Stimulated activated CD4-positive, alpha-beta T cell treated with anti-CD3 and anti-CD28 coated beads, Interleukin-12 subunit alpha, Interleukin-12 subunit beta, amount 100 ng/mL, for 48 hours (primary cell): ENCODE results near the gene CLEC2B.
"Not testable (repeated sequence)": the region's sequence is repeated elsewhere in the genome, so short reads cannot be mapped to it uniquely, and the experiment has no call there.

ENCODE experiments used
- DNase-seq, 3 donors: peaks; one replicate each; pipeline ENCODE4 v3.0.0-alpha.2; 2020; ENCODE audit warnings: low read depth in 2 of 3, low spot score in 1 of 3

Gene CLEC2B

DNA sequence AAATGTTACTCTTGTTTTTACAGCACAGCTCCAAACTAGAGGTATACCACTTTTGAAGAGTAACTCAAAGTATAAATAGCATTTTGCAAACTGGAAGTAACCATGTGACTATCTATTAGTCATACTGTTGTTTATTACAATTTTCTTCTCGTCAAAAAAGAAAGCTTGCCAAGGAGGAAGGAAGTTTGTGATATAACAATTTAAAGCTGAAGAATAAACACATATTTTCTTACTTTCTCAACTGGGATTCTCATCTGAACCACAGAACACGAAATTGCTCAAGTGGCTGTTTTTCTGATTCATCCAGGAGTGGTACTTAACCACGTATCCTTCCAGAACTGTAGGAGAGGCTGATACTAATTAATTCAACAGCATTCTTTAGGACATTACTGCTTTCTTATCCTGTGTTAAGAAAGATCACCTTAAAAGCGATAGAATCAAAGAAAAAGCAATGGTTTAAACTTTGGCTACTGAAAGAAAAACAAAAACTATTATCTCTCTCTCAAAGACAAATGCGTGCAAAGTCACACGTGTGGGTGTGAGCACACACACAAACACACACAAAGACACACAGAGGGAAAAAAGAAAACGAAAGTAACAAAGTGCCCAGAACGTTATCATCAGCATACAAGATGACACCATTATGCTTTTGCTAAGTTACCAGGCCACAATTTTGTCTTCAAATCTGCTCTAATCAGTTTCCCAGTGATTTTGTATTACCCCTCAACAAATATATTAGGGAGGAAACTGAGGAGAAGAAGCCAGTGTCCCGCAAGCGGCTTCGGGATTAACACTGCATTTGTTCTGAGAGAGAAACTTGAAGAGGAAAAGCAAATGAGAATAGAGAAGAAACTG lies at the start of gene CLEC2B:
TSS of gene CLEC2B (minus strand) at position 48 of the 855 bp plus-strand sequence.
- DNase-seq = peak in 1 of 3 donors; percentile 14

DNA sequence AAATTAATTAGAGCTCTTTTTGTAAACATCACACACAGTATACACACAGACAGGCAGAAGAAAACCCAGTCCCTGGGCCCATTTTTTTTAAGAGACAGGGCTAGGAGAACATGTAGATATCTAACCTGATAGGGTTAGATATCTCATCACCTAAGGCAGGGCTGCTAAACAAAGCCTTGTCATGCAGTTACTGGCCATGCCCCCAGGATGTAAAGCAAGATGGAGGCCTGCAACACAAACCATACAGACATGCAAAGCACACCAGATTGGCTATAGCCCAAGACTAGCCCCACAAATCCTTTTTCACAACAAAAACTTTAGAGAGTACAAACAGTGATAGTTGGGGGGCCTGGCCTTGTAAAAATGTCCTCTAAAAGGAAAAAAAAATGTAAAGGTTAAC lies 42.6 kb upstream of the CLEC2B start:
- no peak for DNase-seq

DNA sequence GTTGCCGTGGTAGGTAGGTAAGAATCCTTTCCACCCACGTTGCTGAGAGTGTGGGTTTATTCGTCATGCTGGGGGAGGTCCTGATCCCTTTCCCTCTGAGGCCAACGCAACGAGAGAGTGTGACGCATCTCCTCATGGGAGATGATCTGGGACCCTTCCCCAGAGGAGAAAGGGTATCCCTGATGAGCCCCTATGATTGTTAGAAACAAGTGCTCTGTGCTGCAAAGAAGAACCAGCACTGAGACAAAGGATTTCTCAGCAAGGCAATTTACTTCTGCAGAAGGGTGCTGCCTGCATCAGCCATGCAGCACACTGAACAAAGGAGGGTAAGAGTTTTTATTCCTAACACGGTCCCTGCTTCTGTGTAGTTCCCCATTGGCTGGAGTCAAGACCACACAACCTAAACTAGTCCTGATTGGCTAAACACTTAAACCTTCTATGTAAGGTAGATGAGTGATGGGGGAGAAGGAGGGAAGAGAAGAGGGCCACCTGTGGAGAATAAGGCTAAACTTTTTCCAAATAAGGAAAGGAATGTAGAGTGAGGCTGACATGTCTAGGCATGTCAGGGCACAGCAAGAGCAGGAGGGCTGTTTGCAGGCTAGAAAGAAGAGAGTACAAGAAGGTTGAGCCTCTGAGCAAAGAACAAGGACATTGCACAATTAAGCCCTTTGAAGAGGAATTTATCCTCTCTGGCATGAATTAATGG lies 41.7 kb upstream of the CLEC2B start:
- no peak for DNase-seq

DNA sequence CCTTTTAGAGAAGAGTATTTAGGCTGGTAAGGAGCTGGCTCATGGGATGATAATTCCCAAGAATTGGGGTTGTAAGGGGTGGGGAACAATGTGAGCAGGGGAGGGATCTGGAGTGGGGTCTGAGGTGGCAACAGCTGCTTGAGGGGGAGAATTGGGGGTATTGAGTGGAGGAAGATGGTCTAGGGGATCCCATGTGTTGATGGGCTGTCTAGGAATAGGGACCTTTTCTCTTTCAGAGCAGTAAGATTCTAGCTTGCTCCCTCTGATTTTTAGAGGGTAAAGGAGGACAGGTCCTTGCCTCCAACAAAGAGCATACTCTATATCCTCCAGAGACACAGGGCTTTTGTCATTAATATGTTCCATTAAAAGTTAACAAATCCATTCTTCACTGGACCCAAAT lies 40.6 kb upstream of the CLEC2B start:
- DNase-seq = no peak

DNA sequence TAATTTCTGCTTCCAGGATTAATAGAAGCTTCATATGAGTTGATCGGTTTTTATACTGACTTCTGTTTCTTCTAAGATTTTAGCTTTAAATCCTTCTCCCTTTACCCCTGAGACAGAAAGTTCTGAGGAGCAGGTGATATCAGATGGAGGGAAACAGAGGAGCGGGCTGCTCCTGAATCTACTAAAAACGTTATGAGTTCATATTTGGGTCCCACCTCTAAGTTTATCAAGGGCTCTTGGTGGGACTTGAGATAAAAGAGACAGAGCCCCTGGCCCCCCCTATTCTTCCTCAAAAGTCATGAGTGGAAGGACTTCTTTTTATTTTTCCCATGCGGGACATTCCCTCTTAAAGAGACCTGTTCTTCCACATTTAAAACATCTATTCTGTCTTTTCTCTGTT lies 39.2 kb upstream of the CLEC2B start:
- no peak for DNase-seq

DNA sequence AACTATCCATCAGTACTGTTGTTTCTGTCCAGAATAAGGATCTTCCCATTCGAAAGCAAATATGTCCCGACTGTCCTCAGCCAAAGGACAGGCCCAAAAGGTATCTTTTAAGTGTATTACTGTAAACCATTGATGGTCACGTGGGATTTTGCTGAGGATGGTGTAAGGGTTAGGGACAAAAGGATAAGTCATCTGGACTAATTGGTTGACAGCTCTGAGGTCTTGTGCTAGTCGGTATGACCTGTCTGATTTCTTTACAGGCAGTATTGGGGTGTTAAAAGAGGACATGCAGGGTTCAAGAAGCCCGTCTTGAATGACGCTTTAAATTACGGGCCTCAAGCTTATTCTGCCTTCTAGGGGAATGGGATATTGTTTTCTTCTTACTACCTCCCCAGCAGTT lies 38.6 kb upstream of the CLEC2B start:
- DNase-seq = no peak

DNA sequence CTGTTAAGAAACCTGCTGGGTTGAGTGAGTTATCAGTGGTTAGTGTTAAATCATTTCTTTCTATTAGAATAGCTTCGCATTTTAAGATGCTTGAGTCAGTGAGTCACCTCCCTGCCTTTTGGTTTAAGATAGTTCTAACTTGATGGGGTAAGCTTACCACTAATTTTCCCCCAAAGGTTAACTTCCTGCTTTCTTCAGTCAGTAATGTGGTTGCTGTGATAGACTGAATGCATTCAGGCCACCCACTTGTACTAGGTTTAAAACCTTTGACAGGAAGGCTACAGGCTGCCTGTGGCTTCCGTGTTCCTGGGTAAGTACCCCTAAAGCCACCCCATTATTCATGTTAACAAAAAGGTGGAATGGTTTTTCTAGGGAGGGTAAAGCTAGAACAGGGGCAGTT lies 37.7 kb upstream of the CLEC2B start:
- peak in 1 of 3 donors; percentile 22 for DNase-seq

DNA sequence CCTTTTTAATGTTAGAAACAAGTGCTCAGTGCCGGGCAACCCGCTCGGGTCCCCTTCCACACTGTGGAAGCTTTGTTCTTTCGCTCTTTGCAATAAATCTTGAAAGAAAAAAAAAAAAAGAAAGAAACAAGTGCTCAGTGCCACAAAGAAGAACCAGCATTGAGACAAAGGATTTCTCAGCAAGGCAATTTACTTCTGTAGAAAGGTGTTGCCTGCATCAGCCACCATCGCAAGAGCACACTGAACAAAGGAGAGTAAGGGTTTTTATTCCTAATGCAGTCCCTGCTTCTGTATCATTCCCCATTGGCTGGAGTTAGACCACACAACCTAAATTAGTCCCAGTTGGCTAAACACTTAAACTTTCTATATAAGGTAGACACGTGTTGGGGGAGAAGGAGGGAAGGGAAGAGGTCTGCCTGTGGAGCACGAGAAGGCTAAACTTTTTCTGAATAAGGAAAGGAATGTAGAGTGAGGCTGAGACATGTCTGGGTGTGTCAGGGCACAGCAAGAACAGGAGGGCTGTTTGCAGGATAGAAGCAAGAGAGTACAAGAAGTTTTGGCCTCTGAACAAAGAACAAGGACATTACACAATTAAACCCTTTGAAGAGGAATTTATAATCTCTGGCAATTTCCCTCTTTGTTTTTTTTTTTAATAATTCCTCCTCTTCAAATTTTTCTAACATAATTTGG lies 33.5 kb upstream of the CLEC2B start:
- DNase-seq = no peak

DNA sequence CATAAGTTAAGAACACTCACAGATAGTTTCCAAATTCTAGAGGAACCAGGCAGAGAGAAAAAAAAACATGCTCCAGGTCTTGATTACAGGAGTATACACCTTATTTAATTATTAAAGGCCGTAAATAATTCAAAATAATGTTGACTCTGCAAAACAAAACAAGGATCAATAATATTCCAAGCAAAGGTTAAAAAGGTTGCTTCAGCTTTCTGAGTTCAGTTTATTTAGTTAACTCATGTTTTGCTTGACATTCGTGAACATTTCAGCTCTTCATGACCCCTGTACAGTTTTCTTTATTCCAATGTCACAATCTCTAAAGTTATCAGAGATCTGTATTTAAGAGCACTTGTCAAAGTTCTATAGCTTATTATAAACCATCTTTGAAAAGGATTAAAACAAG lies 31.8 kb upstream of the CLEC2B start:
- DNase-seq = no peak

DNA sequence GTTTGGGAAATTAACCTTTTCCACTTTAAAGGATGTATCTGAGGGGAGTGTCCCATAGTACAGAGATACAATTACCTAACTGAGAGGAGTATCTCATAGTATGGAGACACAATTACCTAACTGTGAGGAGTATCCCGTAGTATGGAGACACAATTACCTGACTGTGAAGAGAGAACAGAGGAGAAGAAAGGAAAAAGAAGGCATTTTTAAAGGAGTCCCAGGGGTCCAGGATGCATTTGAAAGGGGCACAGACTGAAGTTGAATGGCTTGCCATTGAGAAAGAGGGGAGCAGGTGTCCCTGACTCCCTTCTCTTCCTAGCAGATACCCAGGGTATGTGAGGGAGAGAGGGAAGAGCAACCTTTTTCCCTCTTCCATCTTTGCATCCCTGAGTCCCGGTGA lies 30.1 kb upstream of the CLEC2B start:
- no peak for DNase-seq

DNA sequence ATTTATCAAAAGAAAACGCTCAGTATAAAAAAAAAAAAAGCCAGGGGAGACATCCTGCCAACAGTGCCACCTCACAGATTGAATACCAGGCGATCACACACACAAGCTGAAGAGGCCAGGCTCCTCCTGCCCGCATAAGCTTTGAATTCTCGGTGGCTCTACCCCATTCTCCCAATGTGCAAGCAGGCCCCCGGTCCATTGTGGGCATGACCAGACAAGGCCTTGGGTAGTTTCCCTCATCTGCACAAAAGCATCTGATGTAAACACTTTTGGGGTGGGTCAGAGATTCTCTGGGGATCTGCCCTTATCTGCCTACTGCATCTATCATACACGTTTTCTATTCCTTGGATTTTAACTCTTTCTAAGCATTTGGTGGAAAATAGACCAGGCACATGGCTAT lies 28.4 kb upstream of the CLEC2B start:
- no peak for DNase-seq

DNA sequence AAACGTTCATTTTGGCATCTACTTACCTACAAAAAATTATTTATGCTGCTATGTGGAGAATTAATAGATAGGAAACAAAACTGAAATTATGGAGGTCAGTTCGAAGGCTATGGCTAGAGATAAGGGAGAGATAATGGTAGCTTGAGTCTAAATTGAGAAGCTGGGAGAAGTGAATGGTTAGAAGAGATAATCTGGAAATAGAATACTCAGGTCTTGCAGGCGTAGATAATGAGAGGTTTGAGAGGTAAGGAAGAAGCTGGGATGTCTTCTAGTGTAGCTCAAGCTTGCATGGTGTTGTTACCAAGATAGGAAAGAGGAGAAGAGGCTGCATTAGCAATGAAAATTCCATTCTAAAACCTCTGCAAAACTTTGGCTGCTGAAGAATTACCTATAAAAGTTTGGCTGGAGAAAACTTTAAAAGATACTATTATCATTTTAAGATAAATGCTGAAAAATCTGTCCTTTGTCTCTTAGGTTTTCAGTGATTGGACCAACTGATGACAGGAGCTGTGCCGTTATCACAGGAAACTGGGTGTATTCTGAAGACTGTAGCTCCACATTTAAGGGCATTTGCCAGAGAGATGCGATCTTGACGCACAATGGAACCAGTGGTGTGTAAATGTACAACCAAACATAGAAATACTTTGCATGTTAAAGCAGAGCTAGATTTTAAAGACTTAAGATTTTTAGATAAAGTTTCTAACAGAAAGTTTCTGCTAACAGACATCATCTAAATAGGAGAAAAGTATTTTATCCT lies 26.2 kb upstream of the CLEC2B start:
- no peak for DNase-seq

DNA sequence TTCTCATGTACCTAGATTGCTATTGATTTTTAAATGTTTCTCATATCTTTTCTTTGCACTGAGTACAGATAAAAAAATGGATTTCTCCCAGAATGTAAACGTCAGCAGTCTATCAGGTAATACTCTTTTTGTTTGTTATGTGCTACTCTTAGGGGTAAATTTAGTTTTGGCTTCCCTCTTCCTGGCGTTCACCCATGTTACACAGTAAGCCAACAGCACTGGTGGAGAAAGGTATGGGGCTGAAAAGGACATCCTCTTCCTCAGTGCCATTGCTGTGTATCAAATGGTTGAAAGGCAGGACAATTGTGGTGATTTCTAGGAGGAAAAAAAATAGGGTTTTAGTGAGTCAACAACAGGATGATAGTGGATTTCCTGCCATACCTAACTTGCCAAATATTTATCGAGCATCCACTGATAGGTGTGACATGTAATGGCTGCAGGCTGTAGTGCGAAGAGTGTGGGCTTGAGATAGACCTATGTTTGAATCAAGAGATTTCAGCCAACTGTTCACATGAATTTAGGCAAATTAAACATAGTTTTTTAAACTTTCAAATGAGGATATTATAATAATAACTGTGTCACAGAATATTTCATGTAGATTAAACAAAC lies 19.6 kb upstream of the CLEC2B start:
- DNase-seq = no peak

DNA sequence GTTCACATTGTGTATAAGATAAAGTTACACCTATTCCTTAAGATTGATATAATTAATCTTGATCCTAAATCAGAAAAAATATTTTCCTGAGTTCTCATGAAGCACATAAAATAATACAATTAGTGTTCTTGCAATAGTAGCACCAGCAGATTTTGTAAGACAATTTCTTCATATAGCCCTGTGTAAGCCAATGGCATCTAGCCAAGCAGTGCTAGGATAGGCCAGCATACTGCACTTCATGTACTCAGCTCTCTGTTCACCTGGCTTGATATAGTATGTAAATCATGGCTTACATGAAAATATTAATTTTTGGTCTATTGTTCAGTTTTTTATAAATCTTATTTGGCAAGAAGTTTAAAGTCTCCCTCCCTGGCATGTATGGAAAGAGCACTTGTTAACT lies 14.0 kb upstream of the CLEC2B start:
- DNase-seq = no peak

DNA sequence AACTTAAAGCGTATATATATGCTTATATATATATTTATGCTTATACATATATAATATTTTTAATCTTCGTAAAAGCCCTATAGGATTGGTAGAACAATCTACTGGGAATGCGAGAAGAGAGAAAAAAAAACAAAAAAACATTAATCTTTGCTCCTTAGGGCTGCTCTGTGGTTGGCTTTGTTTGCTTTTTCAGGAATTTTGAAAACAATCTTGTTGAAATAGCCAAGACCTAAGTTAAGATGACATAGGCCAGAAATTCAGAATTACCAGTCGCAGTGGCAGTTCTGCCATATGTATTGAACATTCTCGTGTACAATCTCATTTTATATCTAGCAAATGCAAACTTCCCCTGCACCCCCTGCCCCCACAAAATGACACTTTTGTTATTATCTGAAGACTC lies 12.8 kb upstream of the CLEC2B start:
- no peak for DNase-seq

DNA sequence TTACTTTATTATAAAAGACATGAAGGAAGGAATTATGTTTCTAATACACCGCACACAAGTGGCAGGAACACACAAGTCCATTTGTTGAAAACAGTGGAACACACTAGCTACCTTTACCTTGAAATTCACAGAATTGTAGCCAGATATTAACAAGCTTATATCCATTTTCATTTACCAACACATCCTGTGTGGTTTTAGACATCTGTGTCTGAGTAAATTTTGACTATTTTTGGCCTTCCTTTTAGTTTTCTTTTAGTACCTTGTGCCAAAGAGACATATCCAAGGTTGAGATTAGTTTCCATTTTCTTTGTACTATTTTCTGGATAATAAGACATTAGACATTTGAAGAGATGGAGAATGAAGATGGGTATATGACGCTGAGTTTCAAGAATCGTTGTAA lies 12.1 kb upstream of the CLEC2B start, which contains the start of gene KLRF2:
TSS of gene KLRF2 (plus strand) at position 244 of the 400 bp plus-strand sequence. CDS start at position 351, 107 bp downstream.
- DNase-seq = no peak

DNA sequence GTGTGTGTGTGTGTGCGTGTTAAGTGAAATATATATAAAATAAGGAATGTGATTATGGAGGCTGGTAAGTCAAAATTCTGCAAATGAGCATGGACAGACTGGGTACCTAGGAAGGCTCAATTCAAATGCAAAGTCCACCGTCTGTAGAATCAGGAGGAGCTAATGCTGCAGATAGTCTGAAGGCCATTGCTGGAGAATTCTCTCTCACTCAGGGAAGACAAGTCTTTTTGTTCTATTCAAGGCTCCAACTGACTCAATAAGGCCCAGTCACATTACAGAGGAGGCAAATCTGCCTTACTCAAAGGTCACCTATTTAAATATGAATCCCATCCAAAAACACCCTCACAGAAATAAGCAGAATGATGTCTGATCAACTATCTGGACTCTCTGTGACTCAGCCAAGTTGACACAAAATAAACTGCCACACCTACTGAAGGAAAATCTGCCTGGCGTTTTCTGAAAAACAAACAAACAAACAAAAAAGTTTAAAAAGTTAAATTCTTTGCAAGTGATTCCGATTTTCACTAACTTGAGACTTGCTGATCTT lies 11.5 kb upstream of the CLEC2B start:
- no peak for DNase-seq

DNA sequence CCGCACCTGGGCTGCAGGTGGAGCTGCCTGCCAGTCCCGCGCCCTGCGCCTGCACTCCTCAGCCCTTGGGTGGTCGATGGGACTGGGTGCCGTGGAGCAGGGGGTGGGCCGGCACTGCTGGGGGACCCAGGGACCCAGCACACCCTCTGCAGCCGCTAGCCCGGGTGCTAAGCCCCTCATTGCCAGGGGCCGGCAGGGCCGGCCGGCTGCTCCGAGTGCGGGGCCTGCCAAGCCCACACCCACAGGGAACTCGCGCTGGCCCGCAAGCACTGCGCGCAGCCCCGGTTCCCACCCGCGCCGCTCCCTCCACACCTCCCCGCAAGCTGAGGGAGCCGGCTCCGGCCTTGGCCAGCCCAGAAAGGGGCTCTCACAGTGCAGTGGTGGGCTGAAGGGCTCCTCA lies 7.0 kb upstream of the CLEC2B start:
- DNase-seq = not testable (repeated sequence)

DNA sequence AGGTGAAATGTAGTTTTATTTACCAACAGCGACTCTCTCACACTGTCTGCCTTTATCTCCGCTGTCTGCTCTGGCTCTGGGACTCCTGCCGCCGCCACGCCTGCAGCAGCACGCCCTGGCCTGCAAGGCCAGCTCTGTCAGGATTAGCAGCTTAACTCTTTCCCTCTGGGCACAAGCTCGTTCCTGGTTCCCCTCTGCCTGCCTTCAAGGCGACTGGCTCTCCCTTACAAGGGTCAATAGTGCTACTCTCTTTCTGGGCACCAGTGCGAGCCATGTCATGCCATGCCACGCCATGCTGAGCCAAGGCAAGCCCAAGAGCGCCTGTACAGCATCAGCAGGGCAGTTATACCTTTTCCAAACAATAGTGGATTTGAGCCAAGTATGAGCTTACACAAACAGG lies 3.6 kb upstream of the CLEC2B start:
- no peak for DNase-seq

DNA sequence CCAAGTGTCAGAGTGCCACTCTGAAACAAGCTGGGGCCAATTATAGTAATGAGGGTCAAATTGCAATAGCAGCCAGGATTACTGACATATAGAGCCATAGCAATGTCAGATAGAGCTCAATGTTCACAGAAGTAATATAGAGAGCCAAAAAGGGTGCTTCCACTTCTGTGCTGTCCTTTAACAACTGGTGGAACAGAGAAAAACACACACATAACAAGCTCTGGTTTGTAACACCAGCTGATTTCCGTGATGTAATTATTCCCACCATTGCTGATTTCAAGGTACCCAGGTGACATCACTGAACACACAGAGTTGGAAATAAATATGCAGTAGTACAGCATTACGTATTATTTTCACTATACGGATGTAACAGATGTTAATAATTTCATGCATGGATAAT lies 3.0 kb upstream of the CLEC2B start:
- DNase-seq = peak in 1 of 3 donors; percentile 9
